H9 (cell line): ENCODE measurements around the gene ANXA2. TPM values are rescaled to one million over a fixed set of nuclear protein-coding genes. Genes with fewer than 3 reads are reported as not detected.

ENCODE experiments used
- DNase-seq: peaks from one replicate; pipeline ENCODE4 v3.0.0-alpha.2; 2017
- H2AFZ ChIP-seq: one replicate; pipeline ENCODE4 v1.6.1; 2013; ENCODE audit warnings: mild to moderate bottlenecking, low read length, control low read depth, moderate library complexity
- H2AK5ac ChIP-seq: 2 replicates; pipeline ENCODE4 v1.6.1; 2013; ENCODE audit warnings: low read length, control low read depth, mixed read lengths; ENCODE audit not compliant: insufficient read length
- H2BK120ac ChIP-seq: one replicate; pipeline ENCODE4 v1.6.1; 2013; ENCODE audit warnings: low read depth, mild to moderate bottlenecking, low read length, control low read depth, inconsistent platforms; ENCODE audit not compliant: poor library complexity, severe bottlenecking
- H2BK12ac ChIP-seq: 2 replicates; pipeline ENCODE4 v1.6.1; 2013; ENCODE audit warnings: low read length, control low read depth, mixed read lengths, low read depth; ENCODE audit not compliant: insufficient read length
- H2BK15ac ChIP-seq: 2 replicates; pipeline ENCODE4 v1.6.1; 2013; ENCODE audit warnings: low read depth, low read length, control low read depth
- H2BK20ac ChIP-seq: one replicate; pipeline ENCODE4 v1.6.1; 2013; ENCODE audit warnings: low read depth, mild to moderate bottlenecking, low read length, control low read depth, inconsistent platforms; ENCODE audit not compliant: poor library complexity, severe bottlenecking
- H2BK5ac ChIP-seq: 2 replicates; pipeline ENCODE4 v1.6.1; 2013; ENCODE audit warnings: low read length, control low read depth, mixed read lengths; ENCODE audit not compliant: insufficient read length
- H3K14ac ChIP-seq: 2 replicates; pipeline ENCODE4 v1.6.1; 2013; ENCODE audit warnings: low read length, control low read depth; ENCODE audit not compliant: insufficient read depth
- H3K18ac ChIP-seq: 2 replicates; pipeline ENCODE4 v1.6.1; 2013; ENCODE audit warnings: low read depth, mild to moderate bottlenecking, mixed read lengths, low read length, control low read depth; ENCODE audit not compliant: insufficient read length
- H3K23ac ChIP-seq: 2 replicates; pipeline ENCODE4 v1.6.1; 2013; ENCODE audit warnings: low read length, control low read depth, mixed read lengths, low read depth; ENCODE audit not compliant: insufficient read length
- H3K23me2 ChIP-seq: 2 replicates; pipeline ENCODE4 v1.6.1; 2013; ENCODE audit warnings: low read depth, mild to moderate bottlenecking, mixed read lengths, low read length, control low read depth; ENCODE audit not compliant: insufficient read length, poor library complexity, severe bottlenecking
- H3K27ac ChIP-seq: 2 replicates; pipeline ENCODE4 v1.5.1; 2013; ENCODE audit warnings: low read length, control low read depth, mixed read lengths, low read depth; ENCODE audit not compliant: insufficient read length
- H3K27me3 ChIP-seq: 2 replicates; pipeline ENCODE4 v1.6.1; 2013; ENCODE audit warnings: low read length, control low read depth, inconsistent platforms; ENCODE audit not compliant: insufficient read depth
- H3K4ac ChIP-seq: 2 replicates; pipeline ENCODE4 v1.6.1; 2013; ENCODE audit warnings: low read depth, mild to moderate bottlenecking, control low read depth, inconsistent platforms, low read length, moderate library complexity
- H3K4me1 ChIP-seq: 2 replicates; pipeline ENCODE4 v1.6.1; 2013; ENCODE audit warnings: low read length, control low read depth, inconsistent platforms; ENCODE audit not compliant: insufficient read depth
- H3K4me2 ChIP-seq: 2 replicates; pipeline ENCODE4 v1.6.1; 2013; ENCODE audit warnings: low read length, control low read depth, mixed read lengths; ENCODE audit not compliant: insufficient read length, insufficient read depth
- H3K56ac ChIP-seq: 2 replicates; pipeline ENCODE4 v1.6.1; 2013; ENCODE audit warnings: low read depth, mild to moderate bottlenecking, mixed read lengths, low read length, control low read depth; ENCODE audit not compliant: insufficient read length
- H3K79me1 ChIP-seq: 2 replicates; pipeline ENCODE4 v1.6.1; 2013; ENCODE audit warnings: low read depth, mild to moderate bottlenecking, moderate library complexity, low read length, control low read depth, inconsistent platforms; ENCODE audit not compliant: insufficient read depth, poor library complexity, severe bottlenecking
- H3K79me2 ChIP-seq: 2 replicates; pipeline ENCODE4 v1.6.1; 2013; ENCODE audit warnings: low read length, control low read depth, inconsistent platforms; ENCODE audit not compliant: insufficient read depth
- H3K9ac ChIP-seq: 2 replicates; pipeline ENCODE4 v1.6.1; 2013; ENCODE audit warnings: low read length, control low read depth, mixed read lengths; ENCODE audit not compliant: insufficient read length; ENCODE audit errors: extremely low read depth
- H3K9me3 ChIP-seq: one replicate; pipeline ENCODE4 v1.6.1; 2013; ENCODE audit warnings: low read depth, low read length, inconsistent platforms; ENCODE audit not compliant: control insufficient read depth
- H3T11ph ChIP-seq: one replicate; pipeline ENCODE4 v1.6.1; 2013; ENCODE audit warnings: mild to moderate bottlenecking, low read length, control low read depth, inconsistent platforms
- H4K20me1 ChIP-seq: one replicate; pipeline ENCODE4 v1.6.1; 2013; ENCODE audit not compliant: control insufficient read depth, insufficient read length, insufficient read depth
- H4K5ac ChIP-seq: 2 replicates; pipeline ENCODE4 v1.6.1; 2013; ENCODE audit warnings: low read depth, mild to moderate bottlenecking, mixed read lengths, low read length, control low read depth; ENCODE audit not compliant: insufficient read length
- H4K8ac ChIP-seq: replicated peaks from 2 replicates; pipeline ENCODE4 v1.6.1; 2013; ENCODE audit warnings: low read length, control low read depth, mixed read lengths, low read depth; ENCODE audit not compliant: insufficient read length
- H4K91ac ChIP-seq: 2 replicates; pipeline ENCODE4 v1.6.1; 2013; ENCODE audit warnings: low read depth, mild to moderate bottlenecking, moderate library complexity, mixed read lengths, low read length, control low read depth; ENCODE audit not compliant: insufficient read length
- H3K27ac Mint-ChIP-seq, 3 experiments: 2 replicates in 2 of 3; 3 replicates in 1 of 3; pipeline ENCODE4 v1.8.0; 2020 to 2021; ENCODE audit warnings: mixed read lengths in 3 of 3, mild to moderate bottlenecking in 1 of 3, moderate library complexity in 1 of 3
- H3K27me3 Mint-ChIP-seq: 2 replicates; pipeline ENCODE4 v1.8.0; 2021; ENCODE audit warnings: low read depth, mild to moderate bottlenecking, moderate library complexity, mixed read lengths
- H3K36me3 Mint-ChIP-seq, 3 experiments: 2 replicates in 2 of 3; 3 replicates in 1 of 3; pipeline ENCODE4 v1.8.0; 2020 to 2021; ENCODE audit warnings: low read depth in 3 of 3, mixed read lengths in 3 of 3; ENCODE audit not compliant: insufficient read depth in 1 of 3
- H3K4me1 Mint-ChIP-seq, 2 experiments: 2 replicates each; pipeline ENCODE4 v1.8.0; 2020; ENCODE audit warnings: mixed read lengths in 2 of 2
- H3K4me3 Mint-ChIP-seq, 2 experiments: 2 replicates in 1 of 2; 3 replicates in 1 of 2; pipeline ENCODE4 v1.8.0; 2020 to 2021; ENCODE audit warnings: mild to moderate bottlenecking in 2 of 2, mixed read lengths in 2 of 2, moderate library complexity in 1 of 2
- H3K9me3 Mint-ChIP-seq, 2 experiments: 2 replicates in 1 of 2; 3 replicates in 1 of 2; pipeline ENCODE4 v1.8.0; 2020; ENCODE audit warnings: mild to moderate bottlenecking in 2 of 2, mixed read lengths in 2 of 2, moderate library complexity in 1 of 2
- CTCF ChIP-seq: fragments of 200-600 bp; sonication (generic); conservative IDR thresholded peaks from 3 replicates; pipeline ENCODE4 v1.8.0; 2021; ENCODE audit warnings: antibody characterized with exemption, mild to moderate bottlenecking
- WGBS: extraction: QIAGEN DNeasy Blood & Tissue Kit; methylation state at CpG from one replicate; pipeline ENCODE4 v1.1.7; 2013; ENCODE audit warnings: missing lambda C conversion rate, low lambda C conversion rate, mixed read lengths; ENCODE audit not compliant: insufficient read length; ENCODE audit errors: extremely low coverage; 5-methylcytosine and 5-hydroxymethylcytosine counted together
- total RNA-seq: library from RNA; stranded (reverse); gene quantifications from 2 replicates; pipeline ENCODE4 v1.2.1, GENCODE V29; 2021

The ANXA2 gene
- total RNA-seq, 1 experiment from 2014 or later, result 126 TPM

GRCh38 chr15:60323322-60323721 is 74.5 kb downstream of the ANXA2 start:
- Histone ChIP-seq H4K91ac (no peak overlapping the region), H3T11ph (no peak overlapping the region), H3K9me3 (no peaks in the 10 kb centered on the region), H3K79me1 (no peaks in the 10 kb centered on the region), H3K56ac (no peak overlapping the region), H2BK12ac (no peak overlapping the region), H2BK120ac (no peak overlapping the region), H3K4ac (no peak overlapping the region), H2BK5ac (no peak overlapping the region), H3K23me2 (no peaks in the 10 kb centered on the region), H2BK20ac (no peak overlapping the region), H4K20me1 (no peaks in the 10 kb centered on the region), H3K18ac (no peak overlapping the region), H3K23ac (no peak overlapping the region), H3K4me2 (no peak overlapping the region), H3K79me2 (no peaks in the 10 kb centered on the region), H3K27ac (no peak overlapping the region), H3K14ac (no peak overlapping the region), H3K9ac (no peak overlapping the region), H2BK15ac (no peak overlapping the region), H2AFZ (no peak overlapping the region), H3K27me3 (no peaks in the 10 kb centered on the region), H4K8ac (no peak overlapping the region), H4K5ac (no peak overlapping the region), H3K4me1 (no peaks in the 10 kb centered on the region; the same call in 1 of the 2 replicates), H2AK5ac (no peak overlapping the region)
- no CpG with 5 or more reads among the region's 5 CpGs for whole genome bisulfite sequencing
- TF ChIP-seq CTCF, result no peak
- Mint-ChIP-seq H3K27me3 (peaks cover 4% of the 10 kb centered on the region; the same call in 1 of the 2 replicates), H3K36me3 (no peaks in the 10 kb centered on the region), H3K9me3 (no peaks in the 10 kb centered on the region), H3K4me1 (peaks cover 35 to 37% of the 10 kb centered on the region in 2 experiments), H3K27ac (no peak overlapping the region), H3K4me3 (no peak overlapping the region)
- DNase-seq, result no peak
